ENCODE results near the gene TSPAN2.

DNA sequence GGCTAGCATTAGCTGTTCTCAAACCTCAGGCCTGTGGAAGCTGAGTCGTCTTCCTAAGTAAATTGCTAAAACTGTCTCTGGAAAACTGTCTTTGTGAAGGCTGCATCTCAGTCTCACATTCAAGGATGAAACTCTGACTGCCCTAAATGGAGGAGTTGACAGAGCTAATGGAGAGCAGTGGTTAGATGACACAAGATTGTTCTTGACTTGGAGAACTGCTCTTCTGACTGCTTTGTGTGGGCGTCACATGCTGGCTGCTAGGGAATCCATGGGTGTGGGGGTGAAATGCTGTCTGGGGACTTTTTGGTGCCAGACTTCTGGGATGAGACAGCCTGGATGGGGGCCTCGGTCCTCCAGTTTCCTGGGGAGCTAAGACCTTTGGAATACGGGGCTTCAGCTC lies 24.5 kb upstream of the TSPAN2 start:
- TF ChIP-seq ZFP30 (CRISPR knock-in tag; IDR thresholded peaks at IDR 0.05) = no peak
- TF ChIP-seq, protein P1, sequence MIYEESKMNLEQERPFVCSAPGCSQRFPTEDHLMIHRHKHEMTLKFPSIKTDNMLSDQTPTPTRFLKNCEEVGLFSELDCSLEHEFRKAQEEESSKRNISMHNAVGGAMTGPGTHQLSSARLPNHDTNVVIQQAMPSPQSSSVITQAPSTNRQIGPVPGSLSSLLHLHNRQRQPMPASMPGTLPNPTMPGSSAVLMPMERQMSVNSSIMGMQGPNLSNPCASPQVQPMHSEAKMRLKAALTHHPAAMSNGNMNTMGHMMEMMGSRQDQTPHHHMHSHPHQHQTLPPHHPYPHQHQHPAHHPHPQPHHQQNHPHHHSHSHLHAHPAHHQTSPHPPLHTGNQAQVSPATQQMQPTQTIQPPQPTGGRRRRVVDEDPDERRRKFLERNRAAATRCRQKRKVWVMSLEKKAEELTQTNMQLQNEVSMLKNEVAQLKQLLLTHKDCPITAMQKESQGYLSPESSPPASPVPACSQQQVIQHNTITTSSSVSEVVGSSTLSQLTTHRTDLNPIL (CRISPR knock-in tag; IDR thresholded peaks at IDR 0.05; ENCODE audit: low read depth) = no peak
- TF ChIP-seq SNAI2 (CRISPR knock-in tag; IDR thresholded peaks at IDR 0.05) = no peak
